BJ (cell line): ENCODE results near the gene HEMK1. TPM values are rescaled to one million over a fixed set of nuclear protein-coding genes. Genes with fewer than 3 reads are reported as not detected.

Experiments
- CTCF ChIA-PET: fragments of 350-600 bp; formaldehyde crosslinking; extraction: SDS; loops from one replicate; lab custom pipeline; 2021; ENCODE audit warnings: antibody characterized with exemption, inconsistent platforms; lab: Yijun Ruan, JAX
- POLR2A ChIA-PET: fragments of 300-600 bp; sonication (Branson Sonifier 250); formaldehyde crosslinking; extraction: SDS; loops from one replicate; lab custom pipeline; 2021; ENCODE audit warnings: antibody characterized with exemption; lab: Charles Lee
- DNase-seq: peaks from one replicate; pipeline ENCODE4 v3.0.0-alpha.2; 2011; ENCODE audit warnings: low read depth
- H3K27me3 ChIP-seq: 2 replicates; pipeline ENCODE4 v1.6.0; 2011; ENCODE audit warnings: low read length; ENCODE audit not compliant: control insufficient read depth, insufficient read depth
- H3K36me3 ChIP-seq: 2 replicates; pipeline ENCODE4 v1.5.1; 2011; ENCODE audit warnings: low read length; ENCODE audit not compliant: control insufficient read depth, insufficient read depth
- H3K4me3 ChIP-seq: 2 replicates; pipeline ENCODE4 v1.5.1; 2011; ENCODE audit warnings: low read depth, mild to moderate bottlenecking, control low read depth, low read length
- CTCF ChIP-seq: IDR thresholded peaks from 2 replicates; pipeline ENCODE4 v1.5.1; 2011; ENCODE audit warnings: low read depth, mild to moderate bottlenecking, control low read depth, inconsistent platforms, low read length, moderate library complexity; ENCODE audit not compliant: insufficient read depth
- polyA plus RNA-seq: library from polyadenylated mRNA; depleted of rRNA; stranded (reverse); fragments of >200 nt; gene quantifications from 2 replicates; pipeline ENCODE4 v1.2.3, GENCODE V29; 2011

Gene HEMK1
- polyA plus RNA-seq, 1 experiment = 21.3 TPM

GRCh38 chr3:50630394-50630793, 61.1 kb downstream of the HEMK1 start:
- H3K36me3 ChIP-seq = no peaks in the 10 kb centered on the region
- H3K27me3 ChIP-seq = no peaks in the 10 kb centered on the region
- POLR2A ChIA-PET = interaction anchor here (0.5 kb wide), 1 partner anchor 79 kb away, joined by 4 read pairs; no protein-coding TSS in a partner anchor
- TF ChIP-seq CTCF = no peak
- no peak overlapping the region for H3K4me3 ChIP-seq
- CTCF ChIA-PET = interaction anchor here (1.6 to 3.0 kb wide), 3 partner anchors 11 to 19 kb away, joined by 5 to 13 read pairs (median 6); partner anchors contain the start of genes CISH and MAPKAPK3
- no peak for DNase-seq

GRCh38 chr3:50630877-50631276, 61.6 kb downstream of the HEMK1 start:
- CTCF ChIA-PET = interaction anchor here (0.8 to 3.0 kb wide), 4 partner anchors 10 to 20 kb away, joined by 3 to 13 read pairs (median 6); partner anchors contain the start of genes CISH and MAPKAPK3
- H3K4me3 ChIP-seq = no peak overlapping the region
- H3K36me3 ChIP-seq = no peaks in the 10 kb centered on the region
- no peaks in the 10 kb centered on the region for H3K27me3 ChIP-seq
- POLR2A ChIA-PET = no interaction called here
- DNase-seq = no peak
- no peak for TF ChIP-seq CTCF

- TF ChIP-seq CTCF = no peak
- no peaks in the 10 kb centered on the region for H3K36me3 ChIP-seq
- H3K27me3 ChIP-seq = no peaks in the 10 kb centered on the region
- ChIA-PET CTCF (interaction anchor here (1.8 to 3.0 kb wide), 2 partner anchors 16 to 19 kb away, joined by 7 to 13 read pairs; partner anchors contain the start of gene MAPKAPK3), POLR2A (no interaction called here)
- H3K4me3 ChIP-seq = no peak overlapping the region
- DNase-seq = no peak
Measured at GRCh38 chr3:50632450-50632849, 63.1 kb downstream of the HEMK1 start.

- Histone ChIP-seq H3K4me3 (no peak overlapping the region), H3K27me3 (no peaks in the 10 kb centered on the region), H3K36me3 (no peaks in the 10 kb centered on the region)
- CTCF ChIA-PET = interaction anchor here (1.1 to 3.0 kb wide), 4 partner anchors 17 to 20 kb away, joined by 3 to 13 read pairs (median 6); partner anchors contain the start of gene MAPKAPK3
- DNase-seq = no peak
- POLR2A ChIA-PET = no interaction called here
- TF ChIP-seq CTCF = no peak
Measured at GRCh38 chr3:50633230-50633790, 64.0 kb downstream of the HEMK1 start.

- H3K36me3 ChIP-seq = no peaks in the 10 kb centered on the region
- ChIA-PET CTCF (no interaction called here), POLR2A (no interaction called here)
- H3K4me3 ChIP-seq = no peak overlapping the region
- DNase-seq = no peak
- no peak for TF ChIP-seq CTCF
- H3K27me3 ChIP-seq = no peaks in the 10 kb centered on the region
Measured at GRCh38 chr3:50635066-50635465, 65.7 kb downstream of the HEMK1 start.
